NCI-H69 (cell line): Measurements from ENCODE around the gene AKR1D1.
A peak's percentile ranks its signal among the peaks of the same experiment; 100 is the strongest.
"Not testable (repeated sequence)": the region's sequence is repeated elsewhere in the genome, so short reads cannot be mapped to it uniquely, and the experiment has no call there.

ENCODE experiments used
- DNase-seq: peaks from one replicate; lab custom pipeline; 2025; lab: John Stamatoyannopoulos, UW

The AKR1D1 gene

DNA sequence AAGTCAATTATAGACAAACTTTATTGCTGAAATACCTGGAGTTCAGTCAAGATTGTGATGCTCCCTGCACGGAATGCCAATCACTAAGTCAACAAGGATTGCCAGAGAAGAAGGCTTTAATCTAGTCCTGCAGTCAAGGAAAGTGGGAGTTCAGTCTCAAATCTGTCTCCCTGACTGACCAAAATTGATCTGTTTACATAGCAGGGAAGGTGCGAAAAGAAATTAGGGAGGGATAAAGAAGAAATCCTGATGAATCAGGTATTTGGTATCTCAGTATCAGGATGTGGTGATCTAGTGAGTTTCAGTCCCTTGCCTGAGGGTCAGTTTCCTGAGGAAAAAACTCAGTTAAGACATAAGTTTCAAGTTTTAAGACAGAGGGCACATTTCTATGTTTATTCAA, 2.1 kb upstream of the AKR1D1 start:
- DNase-seq, result no peak

DNA sequence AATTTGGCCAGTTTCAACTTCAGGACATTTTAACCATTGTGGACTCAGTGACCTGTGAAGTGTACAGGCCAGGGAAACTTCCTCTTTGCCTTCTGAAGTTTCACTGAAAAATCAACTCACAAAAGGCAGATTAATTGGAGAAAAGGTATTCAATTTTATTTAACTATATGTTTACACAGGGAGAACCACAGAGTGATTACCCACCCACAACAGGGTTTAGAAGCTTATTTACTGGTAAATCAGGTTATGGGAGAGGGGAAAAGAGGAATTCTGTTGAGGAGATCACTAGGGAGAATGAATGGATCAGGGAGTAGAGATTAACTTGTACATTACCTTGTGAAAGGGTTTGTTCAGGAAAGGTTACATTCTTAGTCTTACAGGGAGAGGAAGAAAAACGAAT, 1.7 kb upstream of the AKR1D1 start:
- no peak for DNase-seq

DNA sequence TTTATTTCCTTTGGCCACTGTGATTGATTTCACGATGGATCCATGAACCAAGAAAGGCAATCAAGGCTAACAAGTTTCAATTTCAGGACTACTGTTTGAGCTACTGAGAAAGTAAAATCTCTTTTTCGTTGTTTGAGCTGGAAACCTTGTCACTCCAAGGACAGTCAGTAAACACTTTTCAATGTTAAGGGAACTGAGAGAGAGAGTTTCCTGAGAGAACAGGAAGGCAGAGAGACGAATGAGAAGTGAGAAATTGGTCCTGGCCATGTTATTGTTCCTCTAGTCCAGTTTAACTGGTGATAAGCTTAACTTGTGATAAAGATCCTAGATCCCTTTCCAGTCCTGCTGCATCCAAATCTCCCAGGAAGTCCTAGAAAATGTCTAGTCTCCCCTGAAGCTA, 909 bp upstream of the AKR1D1 start:
- no peak for DNase-seq

DNA sequence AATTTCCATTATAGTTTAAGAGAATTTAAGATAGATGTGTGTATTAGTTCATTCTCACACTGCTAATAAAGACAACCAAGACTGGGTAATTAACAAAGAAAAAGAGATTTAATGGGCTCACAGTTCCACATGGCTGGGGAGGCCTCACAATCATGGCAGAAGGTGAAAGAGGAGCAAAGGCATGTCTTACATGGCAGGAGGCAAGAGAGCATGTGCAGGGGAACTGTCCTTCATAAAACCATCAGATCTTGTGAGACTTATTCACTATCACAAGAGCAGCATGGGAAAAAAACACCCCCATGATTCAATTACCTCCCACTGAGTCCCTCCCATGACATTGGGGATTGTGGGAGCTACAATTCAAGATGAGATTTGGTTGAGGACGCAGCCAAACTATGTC, 473 bp upstream of the AKR1D1 start:
- DNase-seq, result not testable (repeated sequence)

DNA sequence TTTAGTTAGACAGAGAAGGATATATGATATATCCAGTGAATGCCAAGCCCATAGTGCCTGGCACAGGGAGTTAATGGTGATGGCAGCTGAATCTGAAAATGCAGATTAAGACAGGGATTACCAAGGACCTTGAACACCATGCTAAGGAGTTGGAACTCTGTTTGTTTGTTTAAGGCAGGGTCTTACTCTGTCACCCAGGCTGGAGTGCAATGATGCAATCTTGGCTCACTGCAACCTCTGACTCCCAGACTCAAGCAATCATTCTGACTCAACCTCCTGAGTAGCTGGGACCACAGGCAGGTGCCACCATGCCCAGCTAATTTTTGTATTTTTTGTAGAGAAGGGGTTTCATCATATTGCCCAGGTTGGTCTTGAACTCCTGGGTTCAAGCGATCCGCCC, 1.6 kb downstream of the AKR1D1 start:
- DNase-seq, result no peak

GRCh38 chr7:138079137-138079536, 2.9 kb downstream of the AKR1D1 start:
- DNase-seq, result no peak

DNA sequence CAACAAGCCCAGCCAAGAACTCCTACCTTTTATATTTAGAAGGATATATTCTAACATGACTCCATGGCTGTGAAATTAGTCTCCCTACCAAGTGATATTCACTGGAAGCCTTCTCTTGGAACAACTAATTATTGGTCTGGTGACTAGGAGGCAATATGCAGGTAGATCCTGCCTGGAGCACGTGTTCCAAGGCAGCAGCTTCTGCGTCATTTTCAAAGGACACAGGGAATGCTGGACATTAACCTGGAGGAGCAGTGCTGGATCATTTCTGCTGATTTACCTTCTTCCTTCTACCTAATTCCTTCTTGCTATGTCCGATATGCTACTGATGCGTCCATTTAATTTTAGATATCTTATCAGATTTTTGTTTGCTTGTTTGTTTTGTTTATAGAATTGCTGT, 5.6 kb downstream of the AKR1D1 start:
- DNase-seq, result no peak

DNA sequence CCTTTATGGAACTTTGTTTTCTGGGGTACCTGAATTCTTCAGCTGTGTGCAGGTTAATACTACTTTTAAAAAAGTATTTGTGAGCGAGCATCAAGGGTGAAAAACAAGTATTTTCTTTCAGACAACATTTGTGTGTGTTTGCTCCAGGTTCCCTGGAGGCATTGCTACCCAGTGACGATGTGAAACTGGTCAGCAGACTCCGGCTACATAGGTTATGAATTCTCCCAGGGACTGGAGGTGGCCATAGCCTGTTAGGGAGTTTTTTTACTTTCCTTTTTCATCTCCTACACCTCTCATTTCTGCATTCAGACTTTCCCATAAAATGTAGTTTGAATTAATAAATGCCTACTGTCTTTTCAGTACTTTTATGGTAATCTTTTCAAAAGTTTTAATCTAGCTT, 7.6 kb downstream of the AKR1D1 start:
- no peak for DNase-seq

- no peak for DNase-seq
Observed at GRCh38 chr7:138086563-138087270, 10.5 kb downstream of the AKR1D1 start.

DNA sequence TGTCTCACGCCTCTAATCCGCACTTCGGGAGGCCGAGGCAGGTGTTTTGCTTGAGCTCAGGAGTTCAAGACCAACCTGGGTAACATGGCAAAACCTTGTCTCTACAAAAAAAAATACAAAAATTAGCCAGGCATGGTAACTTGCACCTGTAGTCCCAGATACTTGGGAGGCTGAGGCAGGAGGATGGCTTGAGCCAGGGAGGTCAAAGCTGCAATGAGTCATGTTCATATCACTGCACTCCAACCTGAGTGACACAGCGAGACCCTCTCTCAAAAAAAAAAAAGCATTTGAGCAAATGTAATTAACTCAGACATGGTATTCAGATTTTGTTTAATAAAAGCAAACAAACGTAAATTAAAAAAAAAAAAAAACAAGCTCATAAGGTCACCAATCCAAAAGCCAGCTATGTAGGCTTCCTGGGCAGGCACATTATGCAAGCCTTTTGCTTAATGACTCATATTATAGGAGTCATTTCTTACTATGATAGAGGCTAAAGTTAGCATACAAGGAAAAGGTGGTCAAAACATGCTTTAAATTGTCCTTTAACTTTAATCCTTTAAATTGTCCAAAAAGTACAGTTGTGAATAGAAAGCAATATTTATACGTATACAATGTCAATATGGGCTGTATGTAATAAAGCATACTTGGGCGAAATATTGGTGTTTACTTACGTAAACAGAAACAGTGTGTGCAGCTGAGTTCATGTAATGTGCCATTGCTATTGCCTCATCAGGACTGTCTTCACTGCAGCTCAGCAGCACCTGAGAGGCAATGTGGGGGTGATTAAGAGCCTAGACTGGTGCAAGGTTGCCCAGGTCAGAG, 13.0 kb downstream of the AKR1D1 start:
- DNase-seq, result peak; percentile 28

- DNase-seq, result no peak
Observed at GRCh38 chr7:138091032-138091431, 14.8 kb downstream of the AKR1D1 start.

DNA sequence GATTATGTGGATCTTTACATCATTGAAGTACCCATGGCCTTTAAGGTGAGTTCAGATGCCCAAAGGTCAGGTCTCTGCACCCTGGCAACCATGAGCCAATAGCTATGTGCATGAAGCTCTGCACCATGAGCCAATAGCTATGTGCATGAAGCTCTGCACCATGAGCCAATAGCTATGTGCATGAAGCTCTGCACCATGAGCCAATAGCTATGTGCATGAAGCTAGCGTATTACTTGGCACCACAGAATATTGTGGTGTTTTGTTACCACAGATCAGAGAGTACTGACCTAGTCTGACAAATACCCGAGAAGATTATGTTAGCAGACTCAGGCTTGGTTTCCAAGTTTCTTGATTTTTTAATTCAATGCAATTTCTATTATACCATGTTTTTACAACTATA, 15.6 kb downstream of the AKR1D1 start:
- not testable (repeated sequence) for DNase-seq

GRCh38 chr7:138092486-138093028, 16.3 kb downstream of the AKR1D1 start:
- peak; percentile 36 for DNase-seq

DNA sequence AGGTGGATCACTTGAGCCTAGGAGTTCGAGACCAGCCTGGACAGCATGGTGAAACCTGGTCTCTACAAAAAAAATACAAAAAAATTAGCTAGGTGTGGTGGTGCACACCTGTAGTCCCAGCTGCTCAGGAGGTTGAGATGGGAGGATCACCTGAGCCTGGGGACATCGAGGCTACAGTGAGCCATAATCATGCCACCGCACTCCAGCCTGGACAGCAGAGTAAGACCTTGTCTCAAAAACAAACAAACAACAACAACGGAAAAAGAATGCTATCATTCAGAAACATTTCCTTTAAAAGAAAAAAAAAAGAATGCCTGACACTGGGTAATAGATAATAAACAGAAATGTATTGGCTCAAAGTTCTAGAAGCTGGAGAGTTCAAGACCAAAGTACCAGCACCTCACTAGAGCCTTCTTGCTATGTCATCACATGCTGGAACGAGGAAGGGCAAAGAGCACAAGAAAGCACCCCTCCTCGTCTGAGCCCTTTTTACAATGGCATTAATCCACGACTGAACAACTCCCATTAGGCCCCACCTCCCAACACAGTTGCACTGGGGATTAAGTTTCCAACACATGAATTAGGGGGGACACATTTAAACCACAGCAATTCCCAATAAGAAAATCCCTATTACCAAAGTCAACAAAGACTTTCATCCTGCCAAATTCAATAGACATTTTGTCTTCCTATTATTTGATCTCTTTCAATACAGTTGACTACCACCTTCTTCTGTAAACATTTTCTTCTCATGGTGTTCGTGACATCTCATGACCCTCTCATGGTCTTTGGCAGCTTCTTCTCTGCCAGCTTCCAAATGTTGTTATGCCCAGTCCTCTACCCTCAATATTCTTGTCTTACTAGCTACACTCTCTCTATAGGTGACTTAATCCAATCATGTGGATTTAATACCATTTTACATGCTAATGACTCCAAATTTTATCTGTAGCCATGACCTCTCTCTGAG, 20.0 kb downstream of the AKR1D1 start:
- no peak for DNase-seq

DNA sequence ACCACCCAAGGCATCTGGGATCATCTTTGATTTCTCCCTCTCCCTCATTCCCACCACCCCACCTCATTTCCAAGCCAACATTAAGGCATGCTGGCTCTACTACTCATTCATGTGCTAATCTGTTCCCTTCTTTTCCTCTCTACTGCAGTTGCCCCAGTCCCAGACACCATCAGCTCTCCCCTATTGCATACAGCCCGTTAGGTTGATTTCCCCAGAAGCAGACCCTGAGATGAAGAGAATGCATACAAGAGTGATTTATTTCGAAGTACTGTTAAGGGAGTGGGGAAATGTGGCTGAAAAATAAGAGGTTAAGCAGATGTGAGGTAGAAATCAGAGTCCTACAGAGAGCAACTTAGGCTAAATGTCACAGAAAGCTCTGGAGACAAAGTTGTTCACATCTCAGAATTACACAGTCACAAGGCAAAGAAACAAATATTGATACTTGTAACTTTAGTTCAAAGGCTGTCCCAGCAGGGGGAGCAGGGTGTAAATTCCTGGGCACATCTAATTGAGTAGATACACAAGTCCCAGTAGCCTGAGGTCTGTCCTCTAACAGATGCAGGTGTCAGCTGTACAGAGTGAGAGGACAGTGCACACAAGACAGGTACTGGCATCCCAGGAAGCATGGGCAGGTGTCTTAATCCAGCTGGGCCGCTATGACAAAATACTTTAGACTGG, 20.9 kb downstream of the AKR1D1 start:
- DNase-seq, result peak; percentile 25

- no peak for DNase-seq
Observed at GRCh38 chr7:138099813-138100212, 23.6 kb downstream of the AKR1D1 start.

GRCh38 chr7:138105221-138105620, 29.0 kb downstream of the AKR1D1 start:
- no peak for DNase-seq

- no peak for DNase-seq
Observed at GRCh38 chr7:138115047-138115446, 38.8 kb downstream of the AKR1D1 start.

DNA sequence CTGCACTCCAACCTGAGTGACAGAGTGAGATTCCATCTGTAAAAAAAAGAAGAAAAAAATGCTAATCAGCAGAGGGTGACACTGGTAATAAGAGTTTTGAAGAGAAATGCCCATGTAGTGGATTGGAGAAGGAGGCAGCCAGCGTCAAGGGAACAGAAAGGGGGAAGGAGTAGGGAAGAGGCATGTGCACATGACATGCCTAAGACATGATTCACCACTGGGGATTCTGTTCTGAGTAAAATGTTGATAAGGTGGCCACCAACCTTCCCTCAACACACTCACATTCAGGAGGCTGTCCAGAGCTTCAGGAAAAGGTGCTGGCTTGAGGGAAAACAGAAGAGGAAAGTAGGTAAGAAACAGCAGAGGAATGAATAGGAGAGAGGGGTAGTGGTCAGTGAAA, 39.9 kb downstream of the AKR1D1 start:
- no peak for DNase-seq

GRCh38 chr7:138116892-138117291, 40.6 kb downstream of the AKR1D1 start:
- DNase-seq, result no peak

- DNase-seq, result no peak
Observed at GRCh38 chr7:138120140-138120827, 44.0 kb downstream of the AKR1D1 start.
